K562 (cell line): ENCODE data around the gene SMARCC1. TPM values are rescaled to one million over a fixed set of nuclear protein-coding genes. Genes with fewer than 3 reads are reported as not detected.

ENCODE experiments used
- CREBBP ChIP-seq: IDR thresholded peaks from one replicate; pipeline ENCODE4 v1.6.1; 2012; ENCODE audit warnings: low read depth, mild to moderate bottlenecking, control low read depth, inconsistent platforms, low read length
- GATA2 ChIP-seq: sonication (generic); formaldehyde crosslinking; IDR thresholded peaks from 2 replicates; pipeline ENCODE4 v1.4.0; 2020; ENCODE audit warnings: mild to moderate bottlenecking, missing genetic modification reagents
- GTF2E2 ChIP-seq: fragments of 200-800 bp; sonication (Bioruptor generic); IDR thresholded peaks from 2 replicates; pipeline ENCODE4 v1.6.1; 2016; ENCODE audit warnings: missing genetic modification characterization, missing compliant biosample characterization
- HDAC6 ChIP-seq: IDR thresholded peaks from 2 replicates; pipeline ENCODE4 v1.6.1; 2012; ENCODE audit warnings: low read depth, mild to moderate bottlenecking, control low read depth, inconsistent platforms, low read length, moderate library complexity
- MCM5 ChIP-seq: fragments of 450-650 bp; IDR thresholded peaks from 2 replicates; pipeline ENCODE4 v1.6.1; 2016; ENCODE audit warnings: low read depth
- POLR3A ChIP-seq: IDR thresholded peaks from 2 replicates; pipeline ENCODE4 v1.6.1; 2011; ENCODE audit warnings: borderline replicate concordance, mild to moderate bottlenecking, moderate library complexity; ENCODE audit not compliant: insufficient read length, insufficient read depth; ENCODE audit errors: extremely low read depth
- PRPF4 ChIP-seq: fragments of 200-400 bp; formaldehyde crosslinking; IDR thresholded peaks from one replicate; pipeline ENCODE4 v1.6.1; 2017; ENCODE audit warnings: low read length, low read depth, mild to moderate bottlenecking; ENCODE audit not compliant: insufficient read depth, poor library complexity, severe bottlenecking
- RCOR1 ChIP-seq, 2 experiments: IDR thresholded peaks; 2 replicates each; pipeline ENCODE4 v1.6.1; 2012; ENCODE audit warnings: low read depth in 2 of 2, low read length in 2 of 2, borderline replicate concordance in 1 of 2, improper control_type of control experiment in 1 of 2
- SAFB ChIP-seq: fragments of 200-400 bp; formaldehyde crosslinking; IDR thresholded peaks from 2 replicates; pipeline ENCODE4 v1.6.1; 2017; ENCODE audit warnings: low read depth, low read length, borderline replicate concordance
- SMAD3 ChIP-seq: fragments of 450-650 bp; formaldehyde crosslinking; conservative IDR thresholded peaks from 2 replicates; pipeline ENCODE4 v1.4.0; 2020; ENCODE audit warnings: mild to moderate bottlenecking
- SOX6 ChIP-seq: fragments of 450-650 bp; IDR thresholded peaks from 2 replicates; pipeline ENCODE4 v1.6.1; 2014; ENCODE audit warnings: mild to moderate bottlenecking
- SP2 ChIP-seq: IDR thresholded peaks from 2 replicates; pipeline ENCODE4 v1.6.1; 2011; ENCODE audit warnings: mild to moderate bottlenecking, low read depth, low read length, moderate library complexity; ENCODE audit not compliant: poor library complexity, severe bottlenecking; ENCODE audit errors: extremely low read depth
- SREBF1 ChIP-seq: fragments of 150-350 bp; IDR thresholded peaks from 2 replicates; pipeline ENCODE4 v1.6.1; 2014; ENCODE audit warnings: antibody characterized with exemption, low read depth, low read length, borderline replicate concordance
- XRCC5 ChIP-seq: fragments of 200-400 bp; formaldehyde crosslinking; IDR thresholded peaks from 2 replicates; pipeline ENCODE4 v1.6.1; 2017; ENCODE audit warnings: low read depth, mild to moderate bottlenecking, low read length
- ZKSCAN1 ChIP-seq: fragments of 150-350 bp; IDR thresholded peaks from 2 replicates; pipeline ENCODE4 v1.6.1; 2016; ENCODE audit warnings: low read depth, low read length
- polyA plus RNA-seq, 8 experiments: library from polyadenylated mRNA; depleted of rRNA in 4 of 8; stranded (reverse) in 5 of 8; unstranded in 3 of 8; fragments of >200 nt; fragmentation: Nextera tagmentation in 2 of 8; fragmentation: Illumina TruSeq in 1 of 8; extraction: Ambion mirVana in 2 of 8; extraction: Trizol in 1 of 8; gene quantifications; 2 replicates each; pipeline versions ENCODE4 v1.2.1 to v1.2.3, GENCODE V29; 2011 to 2014; ENCODE audit warnings: inconsistent platforms in 1 of 8, missing spikeins in 1 of 8
- total RNA-seq, 7 experiments: library from RNA; depleted of rRNA in 6 of 7; stranded (reverse); fragments of >200 nt in 6 of 7; fragmentation: Illumina TruSeq in 2 of 7; extraction: Trizol in 2 of 7; gene quantifications; 2 replicates each; pipeline versions ENCODE4 v1.2.1 to v1.2.3, GENCODE V29; 2011 to 2021; ENCODE audit warnings: low replicate concordance in 1 of 7
- TF ChIP-seq, protein P1 (sequence below): fragments of 250-450 bp; sonication (Bioruptor Pico); IDR thresholded peaks from 2 replicates; pipeline ENCODE4 v1.4.0; 2020; ENCODE audit warnings: mild to moderate bottlenecking, moderate library complexity
- TF ChIP-seq, protein P2 (sequence below): fragments of 450-650 bp; formaldehyde crosslinking; IDR thresholded peaks from 2 replicates; pipeline ENCODE4 v1.4.0; 2022; ENCODE audit warnings: missing genetic modification characterization
- TF ChIP-seq, protein P3 (sequence below): fragments of 450-650 bp; IDR thresholded peaks from 2 replicates; pipeline ENCODE4 v1.6.1; 2018; ENCODE audit warnings: mild to moderate bottlenecking, low read depth; ENCODE audit not compliant: partially characterized antibody
- TF ChIP-seq, protein P4 (sequence below): fragments of 250-450 bp; sonication (Bioruptor Pico); IDR thresholded peaks from 2 replicates; pipeline ENCODE4 v1.6.1; 2021; ENCODE audit warnings: mild to moderate bottlenecking
- TF ChIP-seq, protein P5 (sequence below): fragments of 450-650 bp; IDR thresholded peaks from 2 replicates; pipeline ENCODE4 v1.6.1; 2016

The SMARCC1 gene
- total and polyA plus RNA-seq, 9 of the 15 experiments (the other 6 are each of a cell fraction or from before 2014, with no cell fraction given) = 20.7 to 199 (median 66.0) TPM

DNA sequence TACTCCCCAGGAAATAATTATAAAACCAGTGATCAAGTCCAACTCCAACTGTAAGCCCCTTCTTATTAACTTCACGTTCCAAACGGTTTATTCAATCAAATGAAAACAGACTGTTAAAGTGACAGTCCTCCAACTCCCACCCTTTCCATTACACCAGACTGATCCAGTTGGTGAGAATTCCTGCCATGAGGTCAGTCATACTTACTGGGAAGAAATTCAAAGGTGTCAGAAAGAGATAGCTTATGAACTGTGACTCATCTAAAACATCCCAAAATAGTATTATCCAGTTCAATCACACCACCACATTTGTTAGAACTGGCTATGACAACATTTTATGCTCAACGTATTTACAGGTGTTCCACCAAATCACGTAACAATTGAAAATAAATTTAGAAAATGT is 19.5 kb downstream of the SMARCC1 start (continued):
- TF ChIP-seq ZKSCAN1 (no peak), SMAD3 (CRISPR knock-in tag) (no peak), GATA2 (CRISPR knock-in tag) (peak; percentile 64; the same call in 1 of the 2 replicates), MCM5 (no peak), HDAC6 (no peak), RCOR1 (IDR thresholded peaks at IDR 0.05; ENCODE audit: borderline replicate concordance in 1 of 2, low read depth in 2 of 2, low read length in 2 of 2) (peak in 1 of 2 experiments; percentile 84; a peak in 1 of 4 replicates), SREBF1 (no peak), SP2 (no peak), SAFB (no peak), POLR3A (no peak), SOX6 (peak; percentile 83), PRPF4 (no peak), XRCC5 (no peak), CREBBP (no peak), GTF2E2 (tag) (no peak)
- TF ChIP-seq, protein P1, sequence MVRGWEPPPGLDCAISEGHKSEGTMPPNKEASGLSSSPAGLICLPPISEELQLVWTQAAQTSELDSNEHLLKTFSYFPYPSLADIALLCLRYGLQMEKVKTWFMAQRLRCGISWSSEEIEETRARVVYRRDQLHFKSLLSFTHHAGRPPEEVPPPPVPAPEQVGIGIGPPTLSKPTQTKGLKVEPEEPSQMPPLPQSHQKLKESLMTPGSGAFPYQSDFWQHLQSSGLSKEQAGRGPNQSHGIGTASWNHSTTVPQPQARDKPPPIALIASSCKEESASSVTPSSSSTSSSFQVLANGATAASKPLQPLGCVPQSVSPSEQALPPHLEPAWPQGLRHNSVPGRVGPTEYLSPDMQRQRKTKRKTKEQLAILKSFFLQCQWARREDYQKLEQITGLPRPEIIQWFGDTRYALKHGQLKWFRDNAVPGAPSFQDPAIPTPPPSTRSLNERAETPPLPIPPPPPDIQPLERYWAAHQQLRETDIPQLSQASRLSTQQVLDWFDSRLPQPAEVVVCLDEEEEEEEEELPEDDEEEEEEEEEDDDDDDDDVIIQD (CRISPR knock-in tag) = no peak
- TF ChIP-seq, protein P2, sequence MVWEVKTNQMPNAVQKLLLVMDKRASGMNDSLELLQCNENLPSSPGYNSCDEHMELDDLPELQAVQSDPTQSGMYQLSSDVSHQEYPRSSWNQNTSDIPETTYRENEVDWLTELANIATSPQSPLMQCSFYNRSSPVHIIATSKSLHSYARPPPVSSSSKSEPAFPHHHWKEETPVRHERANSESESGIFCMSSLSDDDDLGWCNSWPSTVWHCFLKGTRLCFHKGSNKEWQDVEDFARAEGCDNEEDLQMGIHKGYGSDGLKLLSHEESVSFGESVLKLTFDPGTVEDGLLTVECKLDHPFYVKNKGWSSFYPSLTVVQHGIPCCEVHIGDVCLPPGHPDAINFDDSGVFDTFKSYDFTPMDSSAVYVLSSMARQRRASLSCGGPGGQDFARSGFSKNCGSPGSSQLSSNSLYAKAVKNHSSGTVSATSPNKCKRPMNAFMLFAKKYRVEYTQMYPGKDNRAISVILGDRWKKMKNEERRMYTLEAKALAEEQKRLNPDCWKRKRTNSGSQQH = no peak
- TF ChIP-seq, protein P3, sequence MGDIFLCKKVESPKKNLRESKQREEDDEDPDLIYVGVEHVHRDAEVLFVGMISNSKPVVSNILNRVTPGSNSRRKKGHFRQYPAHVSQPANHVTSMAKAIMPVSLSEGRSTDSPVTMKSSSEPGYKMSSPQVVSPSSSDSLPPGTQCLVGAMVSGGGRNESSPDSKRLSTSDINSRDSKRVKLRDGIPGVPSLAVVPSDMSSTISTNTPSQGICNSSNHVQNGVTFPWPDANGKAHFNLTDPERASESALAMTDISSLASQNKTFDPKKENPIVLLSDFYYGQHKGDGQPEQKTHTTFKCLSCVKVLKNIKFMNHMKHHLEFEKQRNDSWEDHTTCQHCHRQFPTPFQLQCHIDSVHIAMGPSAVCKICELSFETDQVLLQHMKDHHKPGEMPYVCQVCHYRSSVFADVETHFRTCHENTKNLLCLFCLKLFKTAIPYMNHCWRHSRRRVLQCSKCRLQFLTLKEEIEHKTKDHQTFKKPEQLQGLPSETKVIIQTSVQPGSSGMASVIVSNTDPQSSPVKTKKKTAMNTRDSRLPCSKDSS = no peak
- TF ChIP-seq, protein P4, sequence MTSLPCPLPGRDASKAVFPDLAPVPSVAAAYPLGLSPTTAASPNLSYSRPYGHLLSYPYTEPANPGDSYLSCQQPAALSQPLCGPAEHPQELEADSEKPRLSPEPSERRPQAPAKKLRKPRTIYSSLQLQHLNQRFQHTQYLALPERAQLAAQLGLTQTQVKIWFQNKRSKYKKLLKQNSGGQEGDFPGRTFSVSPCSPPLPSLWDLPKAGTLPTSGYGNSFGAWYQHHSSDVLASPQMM (CRISPR knock-in tag) = no peak
- TF ChIP-seq, protein P5, sequence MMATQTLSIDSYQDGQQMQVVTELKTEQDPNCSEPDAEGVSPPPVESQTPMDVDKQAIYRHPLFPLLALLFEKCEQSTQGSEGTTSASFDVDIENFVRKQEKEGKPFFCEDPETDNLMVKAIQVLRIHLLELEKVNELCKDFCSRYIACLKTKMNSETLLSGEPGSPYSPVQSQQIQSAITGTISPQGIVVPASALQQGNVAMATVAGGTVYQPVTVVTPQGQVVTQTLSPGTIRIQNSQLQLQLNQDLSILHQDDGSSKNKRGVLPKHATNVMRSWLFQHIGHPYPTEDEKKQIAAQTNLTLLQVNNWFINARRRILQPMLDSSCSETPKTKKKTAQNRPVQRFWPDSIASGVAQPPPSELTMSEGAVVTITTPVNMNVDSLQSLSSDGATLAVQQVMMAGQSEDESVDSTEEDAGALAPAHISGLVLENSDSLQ = peak; percentile 79
